HL-60 (cell line): Measurements from ENCODE around the gene MGAT4A.

ENCODE experiments used
- CTCF ChIP-seq: IDR thresholded peaks from one replicate; pipeline ENCODE4 v1.5.1; 2011; ENCODE audit warnings: low read length, control low read depth, inconsistent platforms; ENCODE audit not compliant: insufficient read depth
- GABPA ChIP-seq: IDR thresholded peaks from 2 replicates; pipeline ENCODE4 v1.6.1; 2012; ENCODE audit warnings: low read depth
- POLR2AphosphoS5 ChIP-seq: IDR thresholded peaks from 2 replicates; pipeline ENCODE4 v1.6.1; 2012; ENCODE audit warnings: low read depth
- REST ChIP-seq: IDR thresholded peaks from 2 replicates; pipeline ENCODE4 v1.6.1; 2012; ENCODE audit warnings: low read depth; ENCODE audit not compliant: insufficient replicate concordance

GRCh38 chr2:98731894-98732349, 990 bp upstream of the MGAT4A start:
- TF ChIP-seq CTCF = no peak
- TF ChIP-seq POLR2AphosphoS5 = no peak
- no peak for TF ChIP-seq REST
- TF ChIP-seq GABPA = no peak
